HEK293 (cell line): Measurements from ENCODE around the gene ZNF286A.

Experiments used
- CTCF ChIA-PET: fragments of 350-600 bp; formaldehyde crosslinking; extraction: SDS; loops from one replicate; lab custom pipeline; 2021; ENCODE audit warnings: antibody characterized with exemption; lab: Yijun Ruan, JAX
- POLR2A ChIA-PET: fragments of 300-600 bp; formaldehyde crosslinking; extraction: SDS; loops from one replicate; lab custom pipeline; 2020; ENCODE audit warnings: antibody characterized with exemption, inconsistent platforms; lab: Yijun Ruan, JAX
- H3K27ac ChIP-seq: fragments of 200-500 bp; sonication (Bioruptor generic); 2 replicates; pipeline ENCODE4 v1.5.1; 2014; ENCODE audit warnings: low read depth, low read length, control low read depth, inconsistent platforms; ENCODE audit errors: extremely low read depth
- H3K36me3 ChIP-seq, 2 experiments: fragments of 200-500 bp in 1 of 2; sonication (Bioruptor generic) in 1 of 2; 1 replicate in 1 of 2; 2 replicates in 1 of 2; pipeline ENCODE4 v1.5.1; 2014 to 2017; ENCODE audit warnings: inconsistent platforms in 2 of 2, low read length in 2 of 2; ENCODE audit not compliant: control insufficient read depth in 2 of 2, insufficient read depth in 1 of 2
- H3K4me1 ChIP-seq: fragments of 200-500 bp; sonication (Bioruptor generic); 2 replicates; pipeline ENCODE4 v1.5.1; 2014; ENCODE audit warnings: mild to moderate bottlenecking, low read length, inconsistent platforms; ENCODE audit not compliant: control insufficient read depth, insufficient read depth
- H3K4me3 ChIP-seq: 2 replicates; pipeline ENCODE4 v1.5.1; 2011; ENCODE audit warnings: low read depth, mild to moderate bottlenecking, control low read depth, low read length, moderate library complexity
- H3K9me3 ChIP-seq: fragments of 200-500 bp; sonication (Bioruptor generic); 2 replicates; pipeline ENCODE4 v1.5.1; 2014; ENCODE audit warnings: low read depth, low read length, inconsistent platforms; ENCODE audit not compliant: control insufficient read depth, insufficient read depth
- BCL6B ChIP-seq: fragments of 450-650 bp; formaldehyde crosslinking; IDR thresholded peaks from 2 replicates; pipeline ENCODE4 v1.5.1; 2017; ENCODE audit warnings: missing biosample characterization, missing genetic modification characterization
- SETDB1 ChIP-seq: IDR thresholded peaks from one replicate; pipeline ENCODE4 v1.6.1; 2017; ENCODE audit warnings: mild to moderate bottlenecking, low read length, moderate library complexity, mixed read lengths; ENCODE audit not compliant: insufficient read length
- SP3 ChIP-seq: fragments of 450-650 bp; formaldehyde crosslinking; IDR thresholded peaks from 2 replicates; pipeline ENCODE4 v1.5.1; 2016; ENCODE audit warnings: missing biosample characterization, missing genetic modification characterization
- SP7 ChIP-seq: fragments of 450-650 bp; formaldehyde crosslinking; IDR thresholded peaks from 2 replicates; pipeline ENCODE4 v1.5.1; 2016; ENCODE audit warnings: missing biosample characterization, missing genetic modification characterization
- ZBTB17 ChIP-seq: fragments of 450-650 bp; formaldehyde crosslinking; IDR thresholded peaks from 2 replicates; pipeline ENCODE4 v1.5.1; 2016; ENCODE audit warnings: missing biosample characterization, missing genetic modification characterization
- ZBTB49 ChIP-seq: fragments of 450-650 bp; formaldehyde crosslinking; IDR thresholded peaks from 2 replicates; pipeline ENCODE4 v1.5.1; 2016; ENCODE audit warnings: missing biosample characterization, missing genetic modification characterization, low read depth
- ZNF155 ChIP-seq: fragments of 450-650 bp; formaldehyde crosslinking; IDR thresholded peaks from 2 replicates; pipeline ENCODE4 v1.5.1; 2016; ENCODE audit warnings: missing biosample characterization, missing genetic modification characterization
- ZNF202 ChIP-seq: fragments of 450-650 bp; formaldehyde crosslinking; IDR thresholded peaks from 2 replicates; pipeline ENCODE4 v1.5.1; 2016; ENCODE audit warnings: missing biosample characterization, missing genetic modification characterization, borderline replicate concordance
- ZNF274 ChIP-seq, 2 experiments: fragments of 200-500 bp in 1 of 2; fragments of 450-650 bp in 1 of 2; sonication (Bioruptor generic) in 1 of 2; formaldehyde crosslinking in 1 of 2; IDR thresholded peaks; 2 replicates each; pipeline versions ENCODE4 v1.5.1 to v1.6.1; 2014 to 2016; ENCODE audit warnings: borderline replicate concordance in 1 of 2, inconsistent platforms in 1 of 2, low read length in 1 of 2, missing biosample characterization in 1 of 2, missing genetic modification characterization in 1 of 2
- ZNF362 ChIP-seq: fragments of 450-650 bp; formaldehyde crosslinking; IDR thresholded peaks from 2 replicates; pipeline ENCODE4 v1.5.1; 2016; ENCODE audit warnings: missing biosample characterization, missing genetic modification characterization
- ZNF513 ChIP-seq: fragments of 450-650 bp; IDR thresholded peaks from 2 replicates; pipeline ENCODE4 v1.5.1; 2018; ENCODE audit warnings: missing biosample characterization, missing genetic modification characterization
- ZNF514 ChIP-seq: fragments of 450-650 bp; formaldehyde crosslinking; IDR thresholded peaks from 2 replicates; pipeline ENCODE4 v1.5.1; 2016; ENCODE audit warnings: missing biosample characterization, missing genetic modification characterization
- ZNF530 ChIP-seq: fragments of 450-650 bp; formaldehyde crosslinking; IDR thresholded peaks from 2 replicates; pipeline ENCODE4 v1.5.1; 2016; ENCODE audit warnings: low read depth, missing biosample characterization, missing genetic modification characterization
- ZNF585B ChIP-seq: fragments of 450-650 bp; formaldehyde crosslinking; IDR thresholded peaks from 2 replicates; pipeline ENCODE4 v1.5.1; 2016; ENCODE audit warnings: missing biosample characterization, missing genetic modification characterization
- ZNF621 ChIP-seq: fragments of 450-650 bp; formaldehyde crosslinking; IDR thresholded peaks from 2 replicates; pipeline ENCODE4 v1.5.1; 2017; ENCODE audit warnings: missing biosample characterization, missing genetic modification characterization
- ZNF664 ChIP-seq: fragments of 450-650 bp; formaldehyde crosslinking; IDR thresholded peaks from 2 replicates; pipeline ENCODE4 v1.5.1; 2016; ENCODE audit warnings: missing biosample characterization, missing genetic modification characterization
- ZNF677 ChIP-seq: fragments of 450-650 bp; IDR thresholded peaks from 2 replicates; pipeline ENCODE4 v1.5.0; 2018; ENCODE audit warnings: missing biosample characterization, mild to moderate bottlenecking, missing genetic modification characterization, moderate library complexity
- ZNF768 ChIP-seq: fragments of 450-650 bp; formaldehyde crosslinking; IDR thresholded peaks from 2 replicates; pipeline ENCODE4 v1.5.1; 2018; ENCODE audit warnings: missing biosample characterization, mild to moderate bottlenecking, missing genetic modification characterization
- ZNF785 ChIP-seq: fragments of 450-650 bp; formaldehyde crosslinking; IDR thresholded peaks from 2 replicates; pipeline ENCODE4 v1.5.1; 2016; ENCODE audit warnings: missing biosample characterization, missing genetic modification characterization
- TF ChIP-seq, protein P1 (sequence below): fragments of 450-650 bp; formaldehyde crosslinking; IDR thresholded peaks from 2 replicates; pipeline ENCODE4 v1.5.1; 2016; ENCODE audit warnings: missing biosample characterization, missing genetic modification characterization

The ZNF286A gene

GRCh38 chr17:15657868-15658267, 41.7 kb upstream of the ZNF286A start:
- Histone ChIP-seq H3K9me3 (no peaks in the 10 kb centered on the region), H3K27ac (no peak overlapping the region), H3K36me3 (peaks cover 0 to 45% of the 10 kb centered on the region in 2 experiments), H3K4me1 (peaks cover 3% of the 10 kb centered on the region; the same call in 1 of the 2 replicates), H3K4me3 (no peak overlapping the region)
- ChIA-PET CTCF (no interaction called here), POLR2A (no interaction called here)
- TF ChIP-seq BCL6B (tag by site-specific recombination) (no peak), SP7 (tag by site-specific recombination) (no peak), SETDB1 (no peak), ZBTB17 (tag by site-specific recombination) (no peak), ZNF677 (tag by site-specific recombination) (no peak), ZBTB49 (tag by site-specific recombination) (no peak), ZNF785 (tag by site-specific recombination) (no peak), ZNF621 (tag by site-specific recombination) (no peak), ZNF274 (IDR thresholded peaks at IDR 0.05; ENCODE audit: low read length) (no peak), ZNF274 (tag by site-specific recombination; IDR thresholded peaks at IDR 0.05; ENCODE audit: borderline replicate concordance) (no peak), ZNF362 (tag by site-specific recombination) (no peak), ZNF155 (tag by site-specific recombination) (no peak), SP3 (tag by site-specific recombination) (no peak)

GRCh38 chr17:15658296-15658695, 41.3 kb upstream of the ZNF286A start:
- Histone ChIP-seq H3K4me1 (peaks cover 3% of the 10 kb centered on the region; the same call in 1 of the 2 replicates), H3K9me3 (no peaks in the 10 kb centered on the region), H3K27ac (no peak overlapping the region), H3K4me3 (no peak overlapping the region), H3K36me3 (peaks cover 0 to 49% of the 10 kb centered on the region in 2 experiments)
- TF ChIP-seq ZNF202: no peak
- TF ChIP-seq ZNF513 (tag by site-specific recombination): no peak
- TF ChIP-seq ZNF585B: no peak
- no peak for TF ChIP-seq ZNF514 (tag by site-specific recombination)
- no peak for TF ChIP-seq ZNF768
- TF ChIP-seq ZNF530 (tag by site-specific recombination): no peak
- no peak for TF ChIP-seq ZNF664 (tag by site-specific recombination)
- TF ChIP-seq, protein P1, sequence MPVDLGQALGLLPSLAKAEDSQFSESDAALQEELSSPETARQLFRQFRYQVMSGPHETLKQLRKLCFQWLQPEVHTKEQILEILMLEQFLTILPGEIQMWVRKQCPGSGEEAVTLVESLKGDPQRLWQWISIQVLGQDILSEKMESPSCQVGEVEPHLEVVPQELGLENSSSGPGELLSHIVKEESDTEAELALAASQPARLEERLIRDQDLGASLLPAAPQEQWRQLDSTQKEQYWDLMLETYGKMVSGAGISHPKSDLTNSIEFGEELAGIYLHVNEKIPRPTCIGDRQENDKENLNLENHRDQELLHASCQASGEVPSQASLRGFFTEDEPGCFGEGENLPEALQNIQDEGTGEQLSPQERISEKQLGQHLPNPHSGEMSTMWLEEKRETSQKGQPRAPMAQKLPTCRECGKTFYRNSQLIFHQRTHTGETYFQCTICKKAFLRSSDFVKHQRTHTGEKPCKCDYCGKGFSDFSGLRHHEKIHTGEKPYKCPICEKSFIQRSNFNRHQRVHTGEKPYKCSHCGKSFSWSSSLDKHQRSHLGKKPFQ (tag by site-specific recombination): no peak
- POLR2A ChIA-PET: no interaction called here
- CTCF ChIA-PET: no interaction called here
